ENCODE results near the gene DOK5.

DOK5 gene

DNA sequence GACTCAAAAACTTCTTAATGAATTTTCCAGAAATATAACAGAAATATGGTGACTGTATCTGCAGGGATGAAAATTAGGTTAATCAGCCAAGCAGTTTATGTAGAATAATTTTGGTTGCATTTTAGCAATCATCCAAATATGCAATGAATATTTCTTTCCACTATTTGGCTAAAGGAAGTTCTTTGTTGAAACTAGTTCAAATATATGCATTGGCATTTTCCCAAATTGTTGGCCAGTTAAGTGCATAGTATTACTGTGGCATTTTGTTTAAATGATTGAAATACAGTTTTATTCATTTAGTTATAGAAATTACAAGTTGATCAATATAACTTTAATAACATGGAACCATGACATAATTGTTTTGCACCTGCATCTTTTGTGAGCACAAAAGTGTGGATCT, 115.5 kb downstream of the DOK5 start:
- no peak for DNase-seq (ENCODE audit: low spot score)
- TF ChIP-seq, protein P1, sequence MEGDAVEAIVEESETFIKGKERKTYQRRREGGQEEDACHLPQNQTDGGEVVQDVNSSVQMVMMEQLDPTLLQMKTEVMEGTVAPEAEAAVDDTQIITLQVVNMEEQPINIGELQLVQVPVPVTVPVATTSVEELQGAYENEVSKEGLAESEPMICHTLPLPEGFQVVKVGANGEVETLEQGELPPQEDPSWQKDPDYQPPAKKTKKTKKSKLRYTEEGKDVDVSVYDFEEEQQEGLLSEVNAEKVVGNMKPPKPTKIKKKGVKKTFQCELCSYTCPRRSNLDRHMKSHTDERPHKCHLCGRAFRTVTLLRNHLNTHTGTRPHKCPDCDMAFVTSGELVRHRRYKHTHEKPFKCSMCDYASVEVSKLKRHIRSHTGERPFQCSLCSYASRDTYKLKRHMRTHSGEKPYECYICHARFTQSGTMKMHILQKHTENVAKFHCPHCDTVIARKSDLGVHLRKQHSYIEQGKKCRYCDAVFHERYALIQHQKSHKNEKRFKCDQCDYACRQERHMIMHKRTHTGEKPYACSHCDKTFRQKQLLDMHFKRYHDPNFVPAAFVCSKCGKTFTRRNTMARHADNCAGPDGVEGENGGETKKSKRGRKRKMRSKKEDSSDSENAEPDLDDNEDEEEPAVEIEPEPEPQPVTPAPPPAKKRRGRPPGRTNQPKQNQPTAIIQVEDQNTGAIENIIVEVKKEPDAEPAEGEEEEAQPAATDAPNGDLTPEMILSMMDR (IDR thresholded peaks at IDR 0.05; ENCODE audit: extremely low read depth, missing control alignments) = no peak

DNA sequence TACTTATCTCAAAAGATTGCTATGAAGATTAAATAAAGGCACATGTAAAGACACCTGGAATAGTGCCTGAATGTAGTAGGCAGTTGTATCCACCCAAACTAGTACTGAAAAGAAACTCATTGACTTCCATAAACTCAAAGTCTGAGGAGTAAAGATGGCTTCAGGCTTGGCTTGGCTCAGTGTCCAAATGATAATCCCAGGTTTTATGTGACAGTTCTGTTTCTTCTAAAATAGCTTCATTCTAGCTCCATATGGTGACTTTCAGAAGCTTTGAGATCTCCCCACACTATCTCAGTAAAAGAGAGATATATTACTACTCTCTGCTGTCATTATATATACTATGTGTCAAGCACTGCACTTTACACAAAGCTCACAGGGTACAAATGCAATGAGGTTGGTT, 121.3 kb downstream of the DOK5 start:
- TF ChIP-seq, protein P1 (IDR thresholded peaks at IDR 0.05; ENCODE audit: extremely low read depth, missing control alignments) = no peak
- no peak for DNase-seq (ENCODE audit: low spot score)

DNA sequence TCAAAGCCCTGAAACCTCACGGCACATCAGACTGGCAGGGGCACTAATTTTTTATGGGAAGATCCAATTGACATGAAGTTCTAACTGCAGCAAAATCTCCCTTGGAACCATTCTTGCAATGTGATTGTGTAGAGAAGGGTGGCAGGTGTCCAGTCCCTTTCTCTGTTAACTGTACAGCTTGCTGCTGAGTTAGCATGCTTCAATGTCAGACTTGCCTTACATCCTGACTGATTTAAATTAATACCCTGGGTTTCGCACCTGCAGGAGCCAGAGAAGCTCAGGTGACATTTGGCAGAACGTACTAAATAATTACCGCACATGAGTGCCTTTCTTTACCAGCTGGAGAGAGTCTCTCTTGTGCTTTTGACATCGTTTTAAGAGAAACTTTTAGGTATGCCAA, 123.0 kb downstream of the DOK5 start:
- no peak for DNase-seq (ENCODE audit: low spot score)
- TF ChIP-seq, protein P1 (IDR thresholded peaks at IDR 0.05; ENCODE audit: extremely low read depth, missing control alignments) = no peak

DNA sequence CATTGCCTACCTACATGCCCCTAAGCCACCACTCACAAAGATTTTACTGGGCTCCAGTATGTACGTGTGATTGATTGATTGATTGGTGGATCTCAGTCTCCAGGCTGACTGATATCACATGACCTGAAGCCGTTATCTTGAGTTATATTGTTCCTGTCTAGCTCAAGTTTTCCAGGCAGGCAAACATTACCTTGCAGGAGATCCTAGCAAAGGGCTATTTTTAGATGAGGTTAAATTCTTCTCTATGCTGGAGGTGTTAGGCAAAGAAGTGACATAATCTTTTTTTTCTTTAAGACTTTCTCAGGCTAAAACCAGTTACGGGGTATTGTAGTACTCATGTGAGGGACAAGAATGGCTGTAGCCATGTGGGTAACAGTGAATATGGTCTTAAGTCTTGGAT, 125.2 kb downstream of the DOK5 start:
- no peak for DNase-seq (ENCODE audit: low spot score)
- TF ChIP-seq, protein P1 (IDR thresholded peaks at IDR 0.05; ENCODE audit: extremely low read depth, missing control alignments) = no peak

DNA sequence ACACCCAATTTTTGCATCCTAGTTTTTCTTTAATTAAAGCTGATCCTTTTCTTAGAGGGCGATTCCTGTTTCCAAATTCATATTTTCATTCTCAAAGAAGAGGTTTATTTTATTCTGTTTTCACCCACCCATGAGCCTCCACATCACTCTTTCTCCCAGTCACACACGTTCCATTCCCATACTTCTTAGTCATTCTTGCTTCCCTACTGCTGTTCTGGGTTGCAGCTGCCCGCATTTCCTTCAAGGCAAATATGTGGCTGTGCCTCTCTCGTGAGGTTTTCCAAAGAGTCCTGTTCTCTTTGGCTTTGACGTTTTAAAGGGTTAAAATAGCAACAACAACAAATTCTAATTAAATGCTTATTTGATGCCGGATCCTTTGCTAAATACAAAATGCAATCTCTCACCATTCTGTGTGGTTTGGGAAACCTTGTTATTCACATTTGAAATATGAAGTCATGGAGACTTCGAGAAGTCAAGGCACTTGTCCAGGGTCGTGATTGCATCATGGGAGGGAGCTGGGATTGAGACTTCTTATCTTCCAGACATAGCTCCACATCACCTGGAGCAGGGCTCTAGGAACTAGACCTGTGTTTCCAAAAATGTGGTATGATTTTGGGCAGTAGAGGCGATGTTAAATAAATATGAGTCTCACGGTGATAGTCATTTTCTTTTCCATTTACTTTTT, 126.6 kb downstream of the DOK5 start:
- DNase-seq (ENCODE audit: low spot score) = no peak
- TF ChIP-seq, protein P1 (IDR thresholded peaks at IDR 0.05; ENCODE audit: extremely low read depth, missing control alignments) = no peak

DNA sequence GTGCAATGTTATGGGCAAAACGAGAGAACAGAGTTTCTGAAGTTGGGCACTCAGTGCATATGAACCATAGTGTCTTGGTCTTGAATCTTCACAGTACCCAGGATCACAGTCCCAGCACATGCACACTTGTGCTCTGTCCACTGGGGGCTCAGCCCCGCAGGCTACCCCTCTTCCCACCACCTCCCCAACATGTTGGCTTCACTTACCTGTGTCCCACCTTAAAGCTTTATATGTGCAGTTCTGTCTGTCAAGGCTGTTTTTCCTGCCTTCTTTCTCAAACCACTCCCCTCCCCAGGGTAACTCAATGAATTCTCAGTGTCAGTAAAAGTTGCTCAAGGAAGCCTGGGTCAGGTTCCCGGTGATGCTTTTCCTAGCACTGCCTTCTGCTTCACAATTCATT, 129.9 kb downstream of the DOK5 start:
- DNase-seq (ENCODE audit: low spot score) = no peak
- TF ChIP-seq, protein P1 (IDR thresholded peaks at IDR 0.05; ENCODE audit: extremely low read depth, missing control alignments) = no peak

DNA sequence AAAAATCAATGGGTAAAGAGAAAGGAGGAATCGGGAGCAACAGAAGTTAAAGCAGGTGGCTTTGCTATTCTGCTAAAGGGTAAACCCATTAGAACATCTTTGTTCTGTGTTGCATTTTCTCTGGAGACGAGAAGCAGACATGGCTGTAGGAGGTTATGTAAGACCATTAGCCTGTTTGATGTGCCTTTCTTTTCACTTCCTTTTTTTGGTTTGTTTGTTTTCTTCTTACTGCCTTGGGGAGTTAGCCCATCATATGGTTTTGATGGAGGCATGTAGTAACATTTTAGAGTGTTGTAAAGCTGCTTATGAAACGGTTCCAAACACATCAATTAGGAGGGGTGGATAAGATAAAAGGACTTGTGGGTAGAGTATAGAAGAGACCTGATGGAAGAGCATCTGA, 131.0 kb downstream of the DOK5 start:
- TF ChIP-seq, protein P1 (IDR thresholded peaks at IDR 0.05; ENCODE audit: extremely low read depth, missing control alignments) = no peak
- peak; percentile 17 for DNase-seq (ENCODE audit: low spot score)

Data from GM20000 (cell line).